ENCODE results near the gene MAP4K3.

DNA sequence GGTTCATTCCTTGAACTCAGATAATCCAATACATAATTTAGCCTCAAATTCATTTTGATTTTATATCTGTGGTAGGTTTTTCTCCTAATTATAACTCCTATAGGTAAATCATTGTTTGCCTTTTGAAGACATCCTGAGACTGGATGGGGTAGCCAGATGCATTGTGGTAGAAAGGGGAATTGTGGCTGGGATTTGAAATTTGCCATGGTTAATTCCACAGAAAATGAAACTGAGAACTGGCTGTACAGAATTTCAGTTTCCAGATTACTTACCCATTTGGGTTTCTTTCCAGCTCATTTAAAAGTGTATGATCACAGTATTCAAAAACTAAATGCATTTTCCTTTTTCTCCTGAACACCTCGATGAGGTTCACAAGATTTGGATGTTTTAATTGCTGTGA lies 211.5 kb downstream of the MAP4K3 start:
- TF ChIP-seq ZNF274 (IDR thresholded peaks at IDR 0.05; ENCODE audit: low read depth, low read length), result no peak
- TF ChIP-seq SUZ12 (IDR thresholded peaks at IDR 0.05; ENCODE audit: extremely low read depth, insufficient read depth, insufficient read length), result no peak
- TF ChIP-seq YY1 (IDR thresholded peaks at IDR 0.05; ENCODE audit: insufficient read depth, insufficient read length), result no peak

Measured in NT2/D1 (cell line).